Neutrophil (primary cell): ENCODE measurements around the gene CCL25.
"Not testable (repeated sequence)": the region's sequence is repeated elsewhere in the genome, so short reads cannot be mapped to it uniquely, and the experiment has no call there.

Source experiments
- H3K27ac ChIP-seq: fragments of 200-600 bp; sonication (generic); 2 replicates; pipeline ENCODE4 v1.5.1; 2016; ENCODE audit warnings: mild to moderate bottlenecking, moderate library complexity
- H3K27me3 ChIP-seq: fragments of 200-600 bp; sonication (generic); 2 replicates; pipeline ENCODE4 v1.6.0; 2016; ENCODE audit warnings: mild to moderate bottlenecking
- H3K36me3 ChIP-seq: fragments of 200-600 bp; sonication (generic); 2 replicates; pipeline ENCODE4 v1.5.1; 2017
- H3K4me1 ChIP-seq, 2 experiments: fragments of 200-600 bp in 1 of 2; sonication (generic) in 1 of 2; 1 replicate in 1 of 2; 2 replicates in 1 of 2; pipeline versions ENCODE4 v1.5.1 to v1.6.1; 2013 to 2016; ENCODE audit warnings: low read depth in 1 of 2, low read length in 1 of 2, mild to moderate bottlenecking in 1 of 2, moderate library complexity in 1 of 2; ENCODE audit not compliant: control insufficient read depth in 1 of 2, insufficient read depth in 1 of 2
- H3K4me3 ChIP-seq, 2 experiments: fragments of 200-600 bp in 1 of 2; sonication (generic) in 1 of 2; 1 replicate in 1 of 2; 2 replicates in 1 of 2; pipeline ENCODE4 v1.5.1; 2013 to 2016; ENCODE audit warnings: low read depth in 1 of 2, low read length in 1 of 2, mild to moderate bottlenecking in 1 of 2, moderate library complexity in 1 of 2
- H3K9me3 ChIP-seq: fragments of 200-600 bp; sonication (generic); 2 replicates; pipeline ENCODE4 v1.5.1; 2016
- CTCF ChIP-seq: fragments of 200-600 bp; sonication (generic); IDR thresholded peaks from 2 replicates; pipeline ENCODE4 v1.5.1; 2016; ENCODE audit warnings: antibody characterized with exemption

The CCL25 gene

GRCh38 chr19:8028951-8029491 lies 23.5 kb upstream of the CCL25 start:
- no peak overlapping the region for H3K27ac ChIP-seq
- H3K27me3 ChIP-seq: peaks cover 15% of the 10 kb centered on the region
- no peaks in the 10 kb centered on the region for H3K4me1 ChIP-seq
- no peak for TF ChIP-seq CTCF
- H3K9me3 ChIP-seq: no peaks in the 10 kb centered on the region
- no peak overlapping the region for H3K4me3 ChIP-seq
- no peaks in the 10 kb centered on the region for H3K36me3 ChIP-seq

- Histone ChIP-seq H3K36me3 (no peaks in the 10 kb centered on the region), H3K9me3 (no peaks in the 10 kb centered on the region), H3K4me3 (no peak overlapping the region), H3K4me1 (no peaks in the 10 kb centered on the region), H3K27me3 (peaks cover 18% of the 10 kb centered on the region), H3K27ac (no peak overlapping the region)
- no peak for TF ChIP-seq CTCF
Measured at GRCh38 chr19:8030960-8031359, 21.6 kb upstream of the CCL25 start.

GRCh38 chr19:8033287-8034177 lies 19.0 kb upstream of the CCL25 start:
- peaks cover 18% of the 10 kb centered on the region for H3K27me3 ChIP-seq
- not testable (repeated sequence) for H3K9me3 ChIP-seq, H3K27ac ChIP-seq, H3K4me1 ChIP-seq, H3K36me3 ChIP-seq, H3K4me3 ChIP-seq

- H3K27ac ChIP-seq: no peak overlapping the region
- no peak overlapping the region for H3K4me3 ChIP-seq
- peaks cover 18% of the 10 kb centered on the region for H3K27me3 ChIP-seq
Measured at GRCh38 chr19:8034178-8034525, 18.4 kb upstream of the CCL25 start.

GRCh38 chr19:8036434-8037099 lies 16.0 kb upstream of the CCL25 start:
- no peak overlapping the region for H3K27ac ChIP-seq
- no peaks in the 10 kb centered on the region for H3K9me3 ChIP-seq
- H3K4me1 ChIP-seq: no peaks in the 10 kb centered on the region
- H3K4me3 ChIP-seq: no peak overlapping the region
- no peak for TF ChIP-seq CTCF
- no peaks in the 10 kb centered on the region for H3K36me3 ChIP-seq
- peaks cover 18% of the 10 kb centered on the region for H3K27me3 ChIP-seq

More at GRCh38 chr19:8034178-8034525, 18.4 kb upstream of the CCL25 start:
- Histone ChIP-seq H3K9me3 (no peaks in the 10 kb centered on the region), H3K4me1 (no peaks in the 10 kb centered on the region), H3K36me3 (no peaks in the 10 kb centered on the region)
- no peak for TF ChIP-seq CTCF

- Histone ChIP-seq H3K4me3 (no peak overlapping the region), H3K4me1 (no peaks in the 10 kb centered on the region)
- TF ChIP-seq CTCF: no peak
Measured at GRCh38 chr19:8038815-8039214, 13.7 kb upstream of the CCL25 start.

More at GRCh38 chr19:8038815-8039214, 13.7 kb upstream of the CCL25 start:
- Histone ChIP-seq H3K9me3 (no peaks in the 10 kb centered on the region), H3K27me3 (peaks cover 5% of the 10 kb centered on the region), H3K36me3 (no peaks in the 10 kb centered on the region), H3K27ac (no peak overlapping the region)
